ENCODE results near the gene PROM1. TPM values are rescaled to one million over a fixed set of nuclear protein-coding genes. Genes with fewer than 3 reads are reported as not detected.
A peak's percentile ranks its signal among the peaks of the same experiment; 100 is the strongest.

The PROM1 gene
- total and polyA plus RNA-seq, 2 experiments from 2014 or later, result 36.6 to 66.6 TPM

DNA sequence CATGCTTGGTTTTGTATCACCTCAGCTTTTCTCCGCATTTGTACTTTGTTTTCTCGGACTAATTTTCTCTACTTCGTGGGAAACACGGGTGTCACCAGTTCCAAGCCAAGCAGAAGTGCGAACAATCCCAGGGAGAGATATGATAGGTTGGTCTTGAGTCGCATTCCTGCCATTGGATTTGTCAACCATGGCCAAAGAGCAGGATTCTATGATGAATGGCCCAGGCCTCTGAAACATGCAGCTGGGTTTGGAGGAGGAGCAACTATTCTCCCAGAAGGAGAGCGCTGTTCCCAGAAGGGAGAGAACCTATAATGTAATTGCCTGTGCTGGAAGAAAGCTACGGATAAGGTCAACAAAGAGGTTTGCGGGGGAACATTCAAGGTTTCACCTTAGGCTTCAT is 135.0 kb downstream of the PROM1 start:
- TF ChIP-seq ZNF331 (CRISPR knock-in tag; IDR thresholded peaks at IDR 0.05; ENCODE audit: low read depth) (no peak), EZH2phosphoT487 (IDR thresholded peaks at IDR 0.05; ENCODE audit: unreplicated experiment) (no peak), CREB1 (CRISPR knock-in tag; IDR thresholded peaks at IDR 0.05; ENCODE audit: low read depth) (no peak), JUNB (IDR thresholded peaks at IDR 0.05; ENCODE audit: unreplicated experiment) (no peak), STAT1 (IDR thresholded peaks at IDR 0.05; ENCODE audit: unreplicated experiment) (no peak), NANOG (IDR thresholded peaks at IDR 0.05; ENCODE audit: borderline replicate concordance) (no peak), ZNF462 (CRISPR knock-in tag; IDR thresholded peaks at IDR 0.05) (no peak), POLR2AphosphoS5 (IDR thresholded peaks at IDR 0.05; ENCODE audit: low read depth) (no peak), ETS1 (IDR thresholded peaks at IDR 0.05) (no peak), EZH2 (IDR thresholded peaks at IDR 0.05; ENCODE audit: low read depth, unreplicated experiment) (no peak), ZNF114 (CRISPR knock-in tag; IDR thresholded peaks at IDR 0.05) (no peak)
- TF ChIP-seq, protein P1, sequence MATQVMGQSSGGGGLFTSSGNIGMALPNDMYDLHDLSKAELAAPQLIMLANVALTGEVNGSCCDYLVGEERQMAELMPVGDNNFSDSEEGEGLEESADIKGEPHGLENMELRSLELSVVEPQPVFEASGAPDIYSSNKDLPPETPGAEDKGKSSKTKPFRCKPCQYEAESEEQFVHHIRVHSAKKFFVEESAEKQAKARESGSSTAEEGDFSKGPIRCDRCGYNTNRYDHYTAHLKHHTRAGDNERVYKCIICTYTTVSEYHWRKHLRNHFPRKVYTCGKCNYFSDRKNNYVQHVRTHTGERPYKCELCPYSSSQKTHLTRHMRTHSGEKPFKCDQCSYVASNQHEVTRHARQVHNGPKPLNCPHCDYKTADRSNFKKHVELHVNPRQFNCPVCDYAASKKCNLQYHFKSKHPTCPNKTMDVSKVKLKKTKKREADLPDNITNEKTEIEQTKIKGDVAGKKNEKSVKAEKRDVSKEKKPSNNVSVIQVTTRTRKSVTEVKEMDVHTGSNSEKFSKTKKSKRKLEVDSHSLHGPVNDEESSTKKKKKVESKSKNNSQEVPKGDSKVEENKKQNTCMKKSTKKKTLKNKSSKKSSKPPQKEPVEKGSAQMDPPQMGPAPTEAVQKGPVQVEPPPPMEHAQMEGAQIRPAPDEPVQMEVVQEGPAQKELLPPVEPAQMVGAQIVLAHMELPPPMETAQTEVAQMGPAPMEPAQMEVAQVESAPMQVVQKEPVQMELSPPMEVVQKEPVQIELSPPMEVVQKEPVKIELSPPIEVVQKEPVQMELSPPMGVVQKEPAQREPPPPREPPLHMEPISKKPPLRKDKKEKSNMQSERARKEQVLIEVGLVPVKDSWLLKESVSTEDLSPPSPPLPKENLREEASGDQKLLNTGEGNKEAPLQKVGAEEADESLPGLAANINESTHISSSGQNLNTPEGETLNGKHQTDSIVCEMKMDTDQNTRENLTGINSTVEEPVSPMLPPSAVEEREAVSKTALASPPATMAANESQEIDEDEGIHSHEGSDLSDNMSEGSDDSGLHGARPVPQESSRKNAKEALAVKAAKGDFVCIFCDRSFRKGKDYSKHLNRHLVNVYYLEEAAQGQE (IDR thresholded peaks at IDR 0.05; ENCODE audit: unreplicated experiment), result no peak
- TF ChIP-seq, protein P2, sequence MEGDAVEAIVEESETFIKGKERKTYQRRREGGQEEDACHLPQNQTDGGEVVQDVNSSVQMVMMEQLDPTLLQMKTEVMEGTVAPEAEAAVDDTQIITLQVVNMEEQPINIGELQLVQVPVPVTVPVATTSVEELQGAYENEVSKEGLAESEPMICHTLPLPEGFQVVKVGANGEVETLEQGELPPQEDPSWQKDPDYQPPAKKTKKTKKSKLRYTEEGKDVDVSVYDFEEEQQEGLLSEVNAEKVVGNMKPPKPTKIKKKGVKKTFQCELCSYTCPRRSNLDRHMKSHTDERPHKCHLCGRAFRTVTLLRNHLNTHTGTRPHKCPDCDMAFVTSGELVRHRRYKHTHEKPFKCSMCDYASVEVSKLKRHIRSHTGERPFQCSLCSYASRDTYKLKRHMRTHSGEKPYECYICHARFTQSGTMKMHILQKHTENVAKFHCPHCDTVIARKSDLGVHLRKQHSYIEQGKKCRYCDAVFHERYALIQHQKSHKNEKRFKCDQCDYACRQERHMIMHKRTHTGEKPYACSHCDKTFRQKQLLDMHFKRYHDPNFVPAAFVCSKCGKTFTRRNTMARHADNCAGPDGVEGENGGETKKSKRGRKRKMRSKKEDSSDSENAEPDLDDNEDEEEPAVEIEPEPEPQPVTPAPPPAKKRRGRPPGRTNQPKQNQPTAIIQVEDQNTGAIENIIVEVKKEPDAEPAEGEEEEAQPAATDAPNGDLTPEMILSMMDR (conservative IDR thresholded peaks at IDR 0.05; ENCODE audit: low read depth in 2 of 2), result no peak
- Histone ChIP-seq H3K27me3 (ENCODE audit: insufficient read depth) (no peaks in the 10 kb centered on the region), H3K9me2 (ENCODE audit: insufficient read depth) (peaks cover 23% of the 10 kb centered on the region), H3K4me2 (no peak overlapping the region), H3K36me3 (ENCODE audit: insufficient read depth) (0 out of 2 replicates have a peak, but pooled peaks cover 3% of the 10 kb centered on the region), H3K4me3 (no peak overlapping the region), H3K79me2 (replicated peaks; ENCODE audit: insufficient read depth) (no peaks in the 10 kb centered on the region), H4K20me1 (replicated peaks; ENCODE audit: insufficient read depth) (no peaks in the 10 kb centered on the region), H3K27ac (ENCODE audit: low read depth) (no peak overlapping the region), H3K4me1 (ENCODE audit: insufficient read depth) (no peaks in the 10 kb centered on the region), H2AFZ (peak overlapping the region; percentile 32; the same call in 1 of the 2 replicates), H3F3A (replicated peaks; ENCODE audit: low read depth) (no peaks in the 10 kb centered on the region)
- Mint-ChIP-seq H3K4me3 (no peak overlapping the region), H3K27me3 (ENCODE audit: insufficient read depth, low read depth, poor library complexity) (peaks cover 6% of the 10 kb centered on the region), H3K9me3 (peaks cover 6% of the 10 kb centered on the region; the same call in 2 of the 3 replicates), H3K4me1 (no peaks in the 10 kb centered on the region), H3K27ac (no peak overlapping the region), H3K36me3 (ENCODE audit: low read depth) (peaks cover 3% of the 10 kb centered on the region; the same call in 1 of the 3 replicates)
- ATAC-seq (no peak), DNase-seq (ENCODE audit: low spot score) (no peak)
